GM18511 (cell line): ENCODE data around the gene PTGDS.

ENCODE experiments used
- ATAC-seq: cut with Tn5 transposase; IDR thresholded peaks from one replicate; pipeline ENCODE4 v1.9.1; 2021; ENCODE audit warnings: mild to moderate bottlenecking, moderate library complexity; ENCODE audit not compliant: unreplicated experiment

The PTGDS gene

GRCh38 chr9:137007108-137007815, 30.0 kb downstream of the PTGDS start:
- no peak for ATAC-seq

- no peak for ATAC-seq
Measured at GRCh38 chr9:137007816-137008270, 30.5 kb downstream of the PTGDS start.

- no peak for ATAC-seq
Measured at GRCh38 chr9:137008312-137008711, 31.0 kb downstream of the PTGDS start.

GRCh38 chr9:137009217-137009616, 31.9 kb downstream of the PTGDS start:
- no peak for ATAC-seq

- no peak for ATAC-seq
Measured at GRCh38 chr9:137009938-137010732, 32.8 kb downstream of the PTGDS start.

GRCh38 chr9:137011156-137011555, 33.9 kb downstream of the PTGDS start:
- no peak for ATAC-seq

GRCh38 chr9:137011907-137012675, 34.8 kb downstream of the PTGDS start:
- no peak for ATAC-seq

- ATAC-seq, result no peak
Measured at GRCh38 chr9:137012694-137013570, 35.6 kb downstream of the PTGDS start.

- ATAC-seq, result no peak
Measured at GRCh38 chr9:137013571-137013940, 36.3 kb downstream of the PTGDS start.

- ATAC-seq, result no peak
Measured at GRCh38 chr9:137014166-137014565, 36.9 kb downstream of the PTGDS start.

GRCh38 chr9:137014776-137015539, 37.7 kb downstream of the PTGDS start:
- ATAC-seq, result no peak

- no peak for ATAC-seq
Measured at GRCh38 chr9:137015540-137015930, 38.2 kb downstream of the PTGDS start.

GRCh38 chr9:137015976-137016375, 38.7 kb downstream of the PTGDS start:
- no peak for ATAC-seq

- ATAC-seq, result no peak
Measured at GRCh38 chr9:137016436-137016835, 39.1 kb downstream of the PTGDS start.

GRCh38 chr9:137017071-137017470, 39.8 kb downstream of the PTGDS start:
- ATAC-seq, result no peak

GRCh38 chr9:137017791-137018497, 40.6 kb downstream of the PTGDS start:
- ATAC-seq, result no peak

GRCh38 chr9:137018761-137019559, 41.7 kb downstream of the PTGDS start:
- ATAC-seq, result no peak

GRCh38 chr9:137019891-137020683, 42.8 kb downstream of the PTGDS start:
- ATAC-seq, result no peak
